Stomach smooth muscle (tissue), 2 donors: ENCODE results near the gene GLRA3.
"Not testable (repeated sequence)": the region's sequence is repeated elsewhere in the genome, so short reads cannot be mapped to it uniquely, and the experiment has no call there.

Experiments
- H3K27ac ChIP-seq: one replicate; pipeline ENCODE4 v1.7.0; 2013; ENCODE audit warnings: mild to moderate bottlenecking, low read length, inconsistent platforms
- H3K27me3 ChIP-seq, 2 donors: one replicate each; pipeline ENCODE4 v1.7.0; 2013; ENCODE audit warnings: low read length in 2 of 2; ENCODE audit not compliant: insufficient read depth in 2 of 2, control insufficient read depth in 1 of 2
- H3K36me3 ChIP-seq, 2 donors: one replicate each; pipeline ENCODE4 v1.7.0; 2013; ENCODE audit warnings: low read length in 2 of 2; ENCODE audit not compliant: control insufficient read depth in 2 of 2, insufficient read depth in 2 of 2
- H3K4me1 ChIP-seq: one replicate; pipeline ENCODE4 v1.7.0; 2013; ENCODE audit warnings: low read length; ENCODE audit not compliant: control insufficient read depth, insufficient read depth
- H3K4me3 ChIP-seq, 2 donors: one replicate each; pipeline ENCODE4 v1.7.0; 2013; ENCODE audit warnings: low read length in 2 of 2
- H3K9ac ChIP-seq, 2 donors: one replicate each; pipeline ENCODE4 v1.7.0; 2013; ENCODE audit warnings: low read length in 2 of 2, mild to moderate bottlenecking in 1 of 2
- H3K9me3 ChIP-seq, 2 donors: one replicate each; pipeline ENCODE4 v1.7.0; 2013; ENCODE audit warnings: low read length in 2 of 2; ENCODE audit not compliant: control insufficient read depth in 2 of 2
- donor health status: healthy.
- donor health status: Pancreatic carcinoma.

Gene GLRA3

GRCh38 chr4:174691876-174692275, 137.2 kb downstream of the GLRA3 start:
- not testable (repeated sequence) for H3K27me3 ChIP-seq, H3K36me3 ChIP-seq, H3K27ac ChIP-seq, H3K4me1 ChIP-seq, H3K9me3 ChIP-seq, H3K4me3 ChIP-seq, H3K9ac ChIP-seq

GRCh38 chr4:174690665-174691064, 138.4 kb downstream of the GLRA3 start:
- no peak overlapping the region for H3K27ac ChIP-seq
- no peaks in the 10 kb centered on the region for H3K36me3 ChIP-seq
- peaks cover 0 to 4% of the 10 kb centered on the region in 2 donors for H3K9me3 ChIP-seq
- no peaks in the 10 kb centered on the region for H3K27me3 ChIP-seq
- no peak overlapping the region for H3K9ac ChIP-seq
- H3K4me1 ChIP-seq: no peaks in the 10 kb centered on the region
- no peak overlapping the region for H3K4me3 ChIP-seq

GRCh38 chr4:174689618-174690017, 139.4 kb downstream of the GLRA3 start:
- Histone ChIP-seq H3K9me3 (peaks cover 0 to 4% of the 10 kb centered on the region in 2 donors), H3K4me1 (no peaks in the 10 kb centered on the region), H3K36me3 (no peaks in the 10 kb centered on the region), H3K27ac (no peak overlapping the region), H3K9ac (no peak overlapping the region), H3K27me3 (no peaks in the 10 kb centered on the region), H3K4me3 (no peak overlapping the region)

- no peak overlapping the region for H3K4me3 ChIP-seq
- H3K9ac ChIP-seq: no peak overlapping the region
- H3K4me1 ChIP-seq: no peaks in the 10 kb centered on the region
- H3K36me3 ChIP-seq: no peaks in the 10 kb centered on the region
- H3K27ac ChIP-seq: no peak overlapping the region
- H3K9me3 ChIP-seq: peaks cover 0 to 4% of the 10 kb centered on the region in 2 donors
- H3K27me3 ChIP-seq: no peaks in the 10 kb centered on the region
Observed at GRCh38 chr4:174686826-174687225, 142.2 kb downstream of the GLRA3 start.

- Histone ChIP-seq H3K27me3 (no peaks in the 10 kb centered on the region), H3K36me3 (no peaks in the 10 kb centered on the region), H3K9me3 (no peaks in the 10 kb centered on the region), H3K9ac (no peak overlapping the region), H3K4me3 (no peak overlapping the region), H3K27ac (no peak overlapping the region), H3K4me1 (no peaks in the 10 kb centered on the region)
Observed at GRCh38 chr4:174681723-174682300, 147.2 kb downstream of the GLRA3 start.

- H3K9me3 ChIP-seq: no peaks in the 10 kb centered on the region
- no peak overlapping the region for H3K4me3 ChIP-seq
- no peaks in the 10 kb centered on the region for H3K27me3 ChIP-seq
- H3K27ac ChIP-seq: no peak overlapping the region
- H3K9ac ChIP-seq: no peak overlapping the region
- H3K36me3 ChIP-seq: no peaks in the 10 kb centered on the region
- no peaks in the 10 kb centered on the region for H3K4me1 ChIP-seq
Observed at GRCh38 chr4:174674305-174674840, 154.7 kb downstream of the GLRA3 start.

GRCh38 chr4:174673865-174674264, 155.2 kb downstream of the GLRA3 start:
- Histone ChIP-seq H3K4me1 (no peaks in the 10 kb centered on the region), H3K9ac (no peak overlapping the region), H3K4me3 (no peak overlapping the region), H3K27me3 (no peaks in the 10 kb centered on the region), H3K36me3 (no peaks in the 10 kb centered on the region), H3K27ac (no peak overlapping the region), H3K9me3 (no peaks in the 10 kb centered on the region)

- H3K9me3 ChIP-seq: no peaks in the 10 kb centered on the region
- H3K4me3 ChIP-seq: no peak overlapping the region
- no peaks in the 10 kb centered on the region for H3K27me3 ChIP-seq
- H3K36me3 ChIP-seq: no peaks in the 10 kb centered on the region
- no peak overlapping the region for H3K27ac ChIP-seq
- no peak overlapping the region for H3K9ac ChIP-seq
- no peaks in the 10 kb centered on the region for H3K4me1 ChIP-seq
Observed at GRCh38 chr4:174672276-174672675, 156.8 kb downstream of the GLRA3 start.

GRCh38 chr4:174669270-174669669, 159.8 kb downstream of the GLRA3 start:
- no peak overlapping the region for H3K4me3 ChIP-seq
- no peak overlapping the region for H3K27ac ChIP-seq

GRCh38 chr4:174665799-174666198, 163.2 kb downstream of the GLRA3 start:
- Histone ChIP-seq H3K27ac (no peak overlapping the region), H3K9ac (no peak overlapping the region), H3K4me3 (no peak overlapping the region), H3K27me3 (no peaks in the 10 kb centered on the region), H3K9me3 (no peaks in the 10 kb centered on the region), H3K4me1 (no peaks in the 10 kb centered on the region), H3K36me3 (no peaks in the 10 kb centered on the region)

More at GRCh38 chr4:174669270-174669669, 159.8 kb downstream of the GLRA3 start:
- H3K27me3 ChIP-seq: no peaks in the 10 kb centered on the region
- no peak overlapping the region for H3K9ac ChIP-seq
- H3K9me3 ChIP-seq: no peaks in the 10 kb centered on the region
- H3K4me1 ChIP-seq: no peaks in the 10 kb centered on the region
- no peaks in the 10 kb centered on the region for H3K36me3 ChIP-seq

- no peak overlapping the region for H3K27ac ChIP-seq
- no peak overlapping the region for H3K9ac ChIP-seq
- H3K36me3 ChIP-seq: no peaks in the 10 kb centered on the region
Observed at GRCh38 chr4:174663216-174663615, 165.8 kb downstream of the GLRA3 start.

More at GRCh38 chr4:174663216-174663615, 165.8 kb downstream of the GLRA3 start:
- H3K4me1 ChIP-seq: no peaks in the 10 kb centered on the region
- no peaks in the 10 kb centered on the region for H3K9me3 ChIP-seq
- H3K4me3 ChIP-seq: no peak overlapping the region
- no peaks in the 10 kb centered on the region for H3K27me3 ChIP-seq
